NCI-H1694 treated with DMSO at 0.1 percent for 48 hours (cell line): ENCODE results near the gene ABCA7.
A peak's percentile ranks its signal among the peaks of the same experiment; 100 is the strongest.

Experiments
- DNase-seq: peaks from one replicate; lab custom pipeline; 2025; lab: John Stamatoyannopoulos, UW

The ABCA7 gene

GRCh38 chr19:1057176-1057855 is 17.4 kb downstream of the ABCA7 start:
- DNase-seq = peak; percentile 10

GRCh38 chr19:1058112-1058511 is 18.2 kb downstream of the ABCA7 start:
- no peak for DNase-seq

- DNase-seq = no peak
Measured at GRCh38 chr19:1060689-1061088, 20.8 kb downstream of the ABCA7 start.

GRCh38 chr19:1061987-1062386 is 22.1 kb downstream of the ABCA7 start:
- no peak for DNase-seq

GRCh38 chr19:1062387-1063029 is 22.6 kb downstream of the ABCA7 start:
- DNase-seq = no peak

GRCh38 chr19:1063030-1063908 is 23.4 kb downstream of the ABCA7 start:
- no peak for DNase-seq

- no peak for DNase-seq
Measured at GRCh38 chr19:1063909-1064660, 24.2 kb downstream of the ABCA7 start.

GRCh38 chr19:1064661-1065605 is 25.0 kb downstream of the ABCA7 start:
- DNase-seq = peak; percentile 9

- DNase-seq = no peak
Measured at GRCh38 chr19:1065606-1066109, 25.8 kb downstream of the ABCA7 start.

- DNase-seq = no peak
Measured at GRCh38 chr19:1066251-1066747, 26.4 kb downstream of the ABCA7 start.

- DNase-seq = no peak
Measured at GRCh38 chr19:1066748-1067340, 26.9 kb downstream of the ABCA7 start, which contains the start of gene ARHGAP45. TSS of gene ARHGAP45 (plus strand) at chr19:1067167. CDS start at chr19:1067406, 239 bp downstream.

GRCh38 chr19:1067341-1067957 is 27.5 kb downstream of the ABCA7 start:
- no peak for DNase-seq

- DNase-seq = no peak
Measured at GRCh38 chr19:1068009-1069001, 28.4 kb downstream of the ABCA7 start.

- DNase-seq = peak; percentile 5
Measured at GRCh38 chr19:1069009-1069779, 29.3 kb downstream of the ABCA7 start.

- peak; percentile 7 for DNase-seq
Measured at GRCh38 chr19:1070576-1070930, 30.6 kb downstream of the ABCA7 start.

- DNase-seq = no peak
Measured at GRCh38 chr19:1070931-1071791, 31.3 kb downstream of the ABCA7 start.
